HL-60 (cell line): ENCODE measurements around the gene SF3A2.
A peak's percentile ranks its signal among the peaks of the same experiment; 100 is the strongest.

ENCODE experiments used
- DNase-seq, 2 experiments: peaks; one replicate each; pipeline ENCODE4 v3.0.0-alpha.2; 2010 to 2020; ENCODE audit warnings: low read depth in 1 of 2, low spot score in 1 of 2
- H3K27ac ChIP-seq: fragments of 250-450 bp; sonication (Bioruptor Pico); replicated peaks from 2 replicates; pipeline ENCODE4 v1.5.1; 2020; ENCODE audit warnings: mild to moderate bottlenecking, moderate library complexity
- H3K27me3 ChIP-seq: fragments of 250-450 bp; sonication (Bioruptor Pico); 2 replicates; pipeline ENCODE4 v1.5.1; 2021; ENCODE audit warnings: mild to moderate bottlenecking, moderate library complexity; ENCODE audit not compliant: insufficient read depth, poor library complexity, severe bottlenecking
- H3K4me3 ChIP-seq: replicated peaks from 2 replicates; pipeline ENCODE4 v1.5.1; 2011; ENCODE audit warnings: mild to moderate bottlenecking, control low read depth, low read length; ENCODE audit not compliant: insufficient read depth
- CTCF ChIP-seq: IDR thresholded peaks from one replicate; pipeline ENCODE4 v1.5.1; 2011; ENCODE audit warnings: low read length, control low read depth, inconsistent platforms; ENCODE audit not compliant: insufficient read depth
- GABPA ChIP-seq: IDR thresholded peaks from 2 replicates; pipeline ENCODE4 v1.6.1; 2012; ENCODE audit warnings: low read depth
- POLR2AphosphoS5 ChIP-seq: IDR thresholded peaks from 2 replicates; pipeline ENCODE4 v1.6.1; 2012; ENCODE audit warnings: low read depth
- REST ChIP-seq: IDR thresholded peaks from 2 replicates; pipeline ENCODE4 v1.6.1; 2012; ENCODE audit warnings: low read depth; ENCODE audit not compliant: insufficient replicate concordance
- SPI1 ChIP-seq: IDR thresholded peaks from 2 replicates; pipeline ENCODE4 v1.6.1; 2012; ENCODE audit warnings: low read depth, mild to moderate bottlenecking, borderline replicate concordance

The SF3A2 gene

GRCh38 chr19:2274185-2274711, 37.6 kb downstream of the SF3A2 start:
- no peak overlapping the region for H3K27ac ChIP-seq
- no peak for DNase-seq
- no peak overlapping the region for H3K4me3 ChIP-seq
- H3K27me3 ChIP-seq: no peaks in the 10 kb centered on the region
- TF ChIP-seq CTCF (no peak), POLR2AphosphoS5 (no peak), SPI1 (no peak), REST (no peak), GABPA (no peak)

- peak; percentile 62 to 83 for DNase-seq
- Histone ChIP-seq H3K4me3 (no peak overlapping the region), H3K27me3 (no peaks in the 10 kb centered on the region), H3K27ac (no peak overlapping the region)
- TF ChIP-seq POLR2AphosphoS5 (peak; percentile 40; the same call in 1 of the 2 replicates), GABPA (no peak), CTCF (peak; percentile 29), SPI1 (no peak), REST (peak; percentile 64)
Observed at GRCh38 chr19:2274931-2275535, 38.4 kb downstream of the SF3A2 start.

GRCh38 chr19:2275588-2276428, 39.2 kb downstream of the SF3A2 start:
- TF ChIP-seq CTCF: no peak
- TF ChIP-seq REST: no peak
- 0 out of 2 replicates have a peak, but pooled peaks have one; percentile 4 for TF ChIP-seq POLR2AphosphoS5
- no peaks in the 10 kb centered on the region for H3K27me3 ChIP-seq
- H3K4me3 ChIP-seq: no peak overlapping the region
- no peak for DNase-seq
- H3K27ac ChIP-seq: no peak overlapping the region
